GM21576 (cell line): ENCODE measurements around the gene BOD1.
A peak's percentile ranks its signal among the peaks of the same experiment; 100 is the strongest.

Experiments used
- ATAC-seq: cut with Tn5 transposase; IDR thresholded peaks from one replicate; pipeline ENCODE4 v1.9.1; 2021; ENCODE audit warnings: mild to moderate bottlenecking, moderate library complexity; ENCODE audit not compliant: unreplicated experiment

The BOD1 gene

GRCh38 chr5:173642191-173642816 lies 25.9 kb upstream of the BOD1 start:
- no peak for ATAC-seq

DNA sequence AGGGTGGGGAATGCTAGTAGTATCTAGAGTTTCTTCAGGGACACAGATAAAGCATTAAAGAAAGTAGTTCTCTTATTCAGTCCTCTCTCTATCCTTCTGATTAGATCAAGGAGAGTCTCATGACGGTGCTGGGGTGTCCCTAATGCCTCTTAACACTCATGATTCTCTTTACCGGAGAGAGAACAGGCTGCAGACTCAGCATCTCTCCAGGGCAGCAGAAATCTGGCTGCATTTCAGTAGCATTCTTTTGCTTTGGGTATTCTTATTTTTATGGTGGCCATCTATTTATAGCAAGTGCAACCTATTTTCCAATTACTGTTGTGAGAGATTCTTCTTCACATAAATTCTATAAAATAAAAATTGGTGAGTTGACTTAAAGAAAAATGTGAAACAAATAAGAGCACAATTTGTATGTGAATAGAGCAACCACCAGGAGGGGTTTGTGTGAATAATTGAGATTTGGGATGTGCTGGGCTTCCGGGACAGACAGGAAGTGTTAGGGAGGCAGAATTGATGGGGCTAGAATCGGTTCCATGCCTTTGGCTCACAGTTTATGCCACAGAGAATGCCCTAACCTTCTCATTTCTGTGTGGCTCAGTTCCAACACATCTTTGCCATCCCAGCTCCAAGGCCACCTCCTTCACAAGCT lies 23.8 kb upstream of the BOD1 start:
- ATAC-seq, result no peak

- no peak for ATAC-seq
Observed at GRCh38 chr5:173638126-173639040, 21.9 kb upstream of the BOD1 start.

- ATAC-seq, result no peak
Observed at GRCh38 chr5:173637340-173637739, 20.9 kb upstream of the BOD1 start.

- no peak for ATAC-seq
Observed at GRCh38 chr5:173634465-173634983, 18.1 kb upstream of the BOD1 start.

DNA sequence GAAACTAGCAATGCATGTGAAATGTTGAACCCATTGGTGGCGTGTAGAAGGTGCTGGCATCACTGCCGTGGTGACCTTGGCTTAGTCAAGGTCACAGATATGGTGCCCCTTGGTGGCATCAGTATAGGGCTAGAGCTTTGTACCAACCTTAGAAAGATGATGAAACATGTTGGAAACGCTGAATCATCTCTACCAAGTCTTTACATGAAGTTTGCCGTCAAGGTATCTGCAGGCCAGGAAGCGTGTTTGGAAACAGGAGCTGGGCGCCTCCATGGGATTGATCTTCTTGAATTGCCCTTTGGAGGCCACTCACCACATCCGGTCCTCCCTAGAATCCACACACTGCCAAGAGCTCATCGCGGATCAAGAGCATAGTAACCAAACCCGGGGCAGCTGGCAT lies 16.9 kb upstream of the BOD1 start:
- ATAC-seq, result no peak

GRCh38 chr5:173631478-173631877 lies 15.0 kb upstream of the BOD1 start:
- ATAC-seq, result no peak

DNA sequence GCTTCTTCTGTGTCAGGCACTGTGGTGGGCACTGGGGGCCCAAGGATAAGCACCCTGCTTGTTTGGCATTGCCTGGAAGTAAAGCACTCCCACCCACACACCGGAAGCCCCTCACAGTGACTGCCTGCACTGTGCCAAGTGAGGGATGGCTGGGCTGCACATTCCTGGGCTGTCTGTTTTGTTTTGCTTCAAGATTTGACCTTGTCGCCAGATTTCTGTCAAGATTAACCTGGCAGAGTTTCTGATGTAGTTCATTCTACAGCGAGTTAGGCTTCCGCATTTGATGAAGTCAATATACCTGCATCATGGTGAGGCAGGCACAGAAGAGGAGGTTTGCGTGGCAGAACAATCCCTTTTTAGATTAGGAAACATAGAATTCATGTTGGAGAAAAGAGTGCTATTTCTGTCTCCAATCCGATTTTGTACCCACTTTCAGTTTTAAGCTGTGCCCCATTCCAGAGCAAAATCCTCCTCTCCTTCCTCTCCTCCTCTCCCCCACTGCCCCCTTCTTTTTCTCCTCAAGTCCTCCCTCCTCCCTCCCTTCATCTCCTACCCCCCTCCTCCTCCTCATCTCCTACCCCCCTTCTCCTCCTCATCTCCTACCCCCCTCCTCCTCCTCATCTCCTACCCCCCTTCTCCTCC lies 14.4 kb upstream of the BOD1 start:
- no peak for ATAC-seq

DNA sequence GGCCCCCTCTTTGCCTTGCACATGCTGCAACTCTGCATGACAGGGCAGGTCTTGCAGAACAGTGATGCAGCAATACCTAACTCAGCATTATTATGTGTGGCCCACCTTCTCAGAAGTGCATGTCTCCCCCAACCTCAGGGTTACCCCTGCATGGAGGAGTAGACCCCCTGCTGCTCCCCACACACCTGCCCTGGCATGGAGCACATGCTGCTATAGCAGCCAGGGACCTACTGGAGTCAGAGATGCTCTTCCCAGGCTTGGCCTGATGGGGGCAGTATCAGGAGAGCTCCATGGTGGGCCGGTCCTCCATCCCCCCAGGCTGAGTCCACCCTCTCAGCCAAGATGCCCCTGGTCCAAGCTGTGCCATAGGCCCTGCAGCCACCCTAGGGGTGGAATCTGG lies 13.2 kb upstream of the BOD1 start:
- no peak for ATAC-seq

DNA sequence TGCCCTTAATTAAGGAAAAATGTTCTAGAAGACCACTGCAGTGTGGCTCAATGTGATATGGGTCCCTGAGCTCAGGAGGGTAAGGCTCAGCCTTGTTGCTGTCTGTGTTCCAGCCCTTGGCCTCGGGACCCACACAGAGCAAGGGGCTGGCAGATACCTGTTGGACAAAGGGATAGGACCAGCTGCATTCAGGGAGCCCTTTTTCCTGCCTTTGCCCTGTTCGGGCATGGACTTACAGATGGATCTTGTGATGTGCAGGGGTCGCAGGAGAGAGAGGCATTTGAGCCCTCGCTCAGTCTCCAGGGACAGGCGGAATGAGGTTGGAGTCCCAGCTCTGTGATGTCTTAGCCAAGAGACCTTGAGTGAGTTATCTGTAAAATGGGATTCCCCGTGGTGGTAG lies 12.1 kb upstream of the BOD1 start:
- no peak for ATAC-seq

DNA sequence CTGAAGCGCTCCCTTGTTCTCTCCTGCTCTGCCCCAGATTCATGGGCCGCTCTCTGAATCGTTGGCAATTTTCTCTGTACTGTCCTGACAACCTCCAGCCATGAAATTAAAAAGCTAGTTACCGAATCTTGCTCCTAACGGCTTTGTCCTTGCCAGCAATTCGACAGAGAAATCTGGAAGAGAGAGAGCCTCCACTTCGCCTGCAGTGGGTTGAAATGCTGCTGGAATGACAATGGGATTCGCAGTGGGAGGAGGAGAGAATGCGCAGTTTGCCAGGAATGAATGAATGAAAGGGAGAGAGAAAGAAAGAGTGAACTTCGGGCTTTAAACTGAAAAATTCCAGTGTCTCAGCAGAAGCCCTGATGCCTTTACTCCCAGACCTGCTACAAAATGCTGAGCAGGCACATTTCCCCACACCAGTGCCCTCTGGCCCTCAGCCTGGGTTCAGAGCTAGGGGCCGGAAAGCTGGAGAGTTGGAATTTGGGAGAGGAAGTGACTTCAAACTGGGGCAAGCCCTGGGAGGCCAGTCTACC lies 11.5 kb upstream of the BOD1 start:
- ATAC-seq, result no peak

GRCh38 chr5:173627271-173627670 lies 10.8 kb upstream of the BOD1 start:
- no peak for ATAC-seq

- ATAC-seq, result no peak
Observed at GRCh38 chr5:173626505-173626820, 10.0 kb upstream of the BOD1 start.

- peak; percentile 69 for ATAC-seq
Observed at GRCh38 chr5:173625673-173626504, 9.4 kb upstream of the BOD1 start.

- ATAC-seq, result no peak
Observed at GRCh38 chr5:173625261-173625660, 8.8 kb upstream of the BOD1 start.

GRCh38 chr5:173624282-173624681 lies 7.8 kb upstream of the BOD1 start:
- ATAC-seq, result no peak

DNA sequence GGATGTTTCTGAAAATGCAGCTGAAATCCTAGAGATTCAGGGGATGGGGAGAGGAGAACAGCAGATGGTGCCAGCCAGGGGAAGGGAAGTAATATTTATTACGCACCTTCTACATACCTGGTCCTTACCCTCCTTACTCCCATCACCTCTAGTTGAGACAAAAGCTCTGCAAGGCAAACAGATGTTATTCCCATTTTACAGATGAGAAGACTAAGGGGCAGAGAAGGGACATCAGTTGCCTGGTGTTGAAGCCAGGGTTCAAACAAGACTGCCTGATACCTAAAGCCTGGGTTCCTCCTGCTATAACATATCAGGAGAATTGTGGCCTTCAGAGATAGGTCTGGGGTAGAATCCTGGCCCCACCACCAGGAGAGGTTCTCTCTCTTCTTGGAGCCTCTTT lies 7.3 kb upstream of the BOD1 start:
- ATAC-seq, result no peak

- ATAC-seq, result no peak
Observed at GRCh38 chr5:173623296-173623771, 6.9 kb upstream of the BOD1 start.

DNA sequence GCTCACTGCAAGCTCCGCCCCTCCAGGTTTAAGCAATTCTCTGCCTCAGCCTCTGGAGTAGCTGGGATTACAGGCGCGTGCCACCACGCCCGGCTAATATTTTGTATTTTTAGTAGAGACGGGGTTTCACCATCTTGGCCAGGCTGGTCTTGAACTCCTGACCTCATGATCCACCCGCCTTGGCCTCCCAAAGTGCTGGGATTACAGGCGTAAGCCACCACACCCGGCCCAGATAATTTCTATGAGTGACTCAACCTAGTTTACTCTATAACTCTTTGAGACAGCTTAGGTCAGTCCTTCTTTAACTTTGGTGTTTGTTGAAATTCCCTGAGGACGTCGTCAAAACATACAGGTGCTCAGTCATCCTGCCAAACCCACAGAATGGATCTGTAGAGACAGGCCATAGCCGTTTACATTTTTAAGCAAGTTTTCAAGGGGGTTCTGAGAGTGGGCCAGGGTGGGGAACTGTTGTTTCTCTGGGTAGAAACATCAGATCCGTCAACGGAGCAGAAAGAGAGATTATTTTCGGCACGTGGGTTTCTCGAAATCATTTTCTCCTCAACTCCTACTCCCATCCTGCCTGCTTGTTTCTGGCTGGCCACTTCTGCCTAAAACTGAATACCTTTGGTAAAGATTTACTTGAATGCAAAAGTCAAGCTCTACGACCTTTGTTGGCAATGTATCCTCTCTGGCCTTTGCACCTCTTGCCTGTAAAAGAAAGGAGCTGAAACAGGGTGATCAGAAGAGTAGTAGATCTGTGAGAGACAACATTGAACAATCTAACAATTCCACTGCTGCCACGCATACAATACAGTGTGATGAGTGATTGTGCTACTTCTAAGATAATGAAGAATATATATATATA lies 6.0 kb upstream of the BOD1 start:
- no peak for ATAC-seq
